Measurements from ENCODE around the gene GATAD2A.

Gene GATAD2A

DNA sequence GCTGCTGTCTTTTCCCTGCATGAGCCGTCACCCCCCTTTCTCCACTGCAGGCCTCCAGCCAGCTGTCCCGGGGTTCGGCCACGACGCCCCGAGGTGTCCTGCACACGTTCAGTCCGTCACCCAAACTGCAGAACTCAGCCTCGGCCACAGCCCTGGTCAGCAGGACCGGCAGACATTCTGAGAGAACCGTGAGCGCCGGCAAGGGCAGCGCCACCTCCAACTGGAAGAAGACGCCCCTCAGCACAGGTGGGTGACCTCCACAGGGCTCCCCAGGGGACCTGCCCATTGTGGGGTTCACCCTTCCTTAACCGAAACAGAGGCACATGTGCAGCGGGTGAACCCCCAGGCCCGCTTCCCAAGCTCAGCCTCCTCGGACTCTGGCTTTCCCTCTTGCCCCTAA lies 96.8 kb downstream of the GATAD2A start:
- no peak overlapping the region for H3K4me3 ChIP-seq (ENCODE audit: low read depth, low read length)
- no peak for DNase-seq (ENCODE audit: low read depth)
- TF ChIP-seq, protein P1, sequence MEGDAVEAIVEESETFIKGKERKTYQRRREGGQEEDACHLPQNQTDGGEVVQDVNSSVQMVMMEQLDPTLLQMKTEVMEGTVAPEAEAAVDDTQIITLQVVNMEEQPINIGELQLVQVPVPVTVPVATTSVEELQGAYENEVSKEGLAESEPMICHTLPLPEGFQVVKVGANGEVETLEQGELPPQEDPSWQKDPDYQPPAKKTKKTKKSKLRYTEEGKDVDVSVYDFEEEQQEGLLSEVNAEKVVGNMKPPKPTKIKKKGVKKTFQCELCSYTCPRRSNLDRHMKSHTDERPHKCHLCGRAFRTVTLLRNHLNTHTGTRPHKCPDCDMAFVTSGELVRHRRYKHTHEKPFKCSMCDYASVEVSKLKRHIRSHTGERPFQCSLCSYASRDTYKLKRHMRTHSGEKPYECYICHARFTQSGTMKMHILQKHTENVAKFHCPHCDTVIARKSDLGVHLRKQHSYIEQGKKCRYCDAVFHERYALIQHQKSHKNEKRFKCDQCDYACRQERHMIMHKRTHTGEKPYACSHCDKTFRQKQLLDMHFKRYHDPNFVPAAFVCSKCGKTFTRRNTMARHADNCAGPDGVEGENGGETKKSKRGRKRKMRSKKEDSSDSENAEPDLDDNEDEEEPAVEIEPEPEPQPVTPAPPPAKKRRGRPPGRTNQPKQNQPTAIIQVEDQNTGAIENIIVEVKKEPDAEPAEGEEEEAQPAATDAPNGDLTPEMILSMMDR (IDR thresholded peaks at IDR 0.05; ENCODE audit: low read depth, low read length) = no peak
- TF ChIP-seq MYC (IDR thresholded peaks at IDR 0.05; ENCODE audit: low read depth, low read length) (no peak), POLR2A (IDR thresholded peaks at IDR 0.05; ENCODE audit: extremely low read depth, insufficient read length) (no peak)
- TF ChIP-seq, protein P2, sequence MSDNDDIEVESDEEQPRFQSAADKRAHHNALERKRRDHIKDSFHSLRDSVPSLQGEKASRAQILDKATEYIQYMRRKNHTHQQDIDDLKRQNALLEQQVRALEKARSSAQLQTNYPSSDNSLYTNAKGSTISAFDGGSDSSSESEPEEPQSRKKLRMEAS (IDR thresholded peaks at IDR 0.05; ENCODE audit: low read depth, low read length) = no peak

DNA sequence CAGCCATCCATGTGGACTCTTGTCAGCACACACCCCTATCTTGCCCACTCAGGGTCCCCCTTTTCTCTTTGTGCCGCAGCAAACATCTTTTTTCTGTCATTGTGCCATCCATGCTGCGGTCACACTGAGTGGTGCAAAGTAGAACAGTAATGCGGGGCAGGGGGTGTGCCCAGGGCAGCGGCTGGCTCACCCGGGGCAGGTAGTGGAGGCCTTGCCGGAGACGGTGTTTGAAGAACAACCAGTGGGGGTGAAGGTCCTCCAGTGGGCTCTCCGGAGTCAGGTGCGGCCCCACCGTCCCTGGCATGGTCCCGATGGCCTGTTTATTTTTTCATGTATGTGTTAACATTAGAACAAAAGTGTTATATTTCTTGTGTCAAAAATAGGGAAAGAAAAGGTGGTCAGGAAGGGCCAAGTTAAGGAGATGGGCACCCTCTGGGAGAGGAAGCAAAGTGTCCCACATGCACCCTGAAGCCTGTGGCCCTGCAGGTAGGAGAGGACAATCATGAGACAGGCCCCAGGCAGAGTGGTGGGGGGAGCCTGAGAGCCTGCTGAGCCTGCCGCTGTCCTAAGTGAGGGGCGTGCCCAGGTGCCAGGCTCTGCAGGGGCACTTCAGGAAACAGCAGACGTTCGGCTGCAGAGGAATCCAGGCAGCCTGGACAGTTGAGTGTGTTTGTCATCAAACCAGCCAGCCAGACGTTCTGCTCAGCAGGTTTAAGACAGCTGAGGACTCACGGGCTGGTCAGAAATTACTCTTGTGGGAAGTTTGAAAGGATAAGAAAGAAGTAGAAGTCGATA lies 97.5 kb downstream of the GATAD2A start:
- no peak overlapping the region for H3K4me3 ChIP-seq (ENCODE audit: low read depth, low read length)
- TF ChIP-seq POLR2A (IDR thresholded peaks at IDR 0.05; ENCODE audit: extremely low read depth, insufficient read length) = no peak
- no peak for DNase-seq (ENCODE audit: low read depth)

DNA sequence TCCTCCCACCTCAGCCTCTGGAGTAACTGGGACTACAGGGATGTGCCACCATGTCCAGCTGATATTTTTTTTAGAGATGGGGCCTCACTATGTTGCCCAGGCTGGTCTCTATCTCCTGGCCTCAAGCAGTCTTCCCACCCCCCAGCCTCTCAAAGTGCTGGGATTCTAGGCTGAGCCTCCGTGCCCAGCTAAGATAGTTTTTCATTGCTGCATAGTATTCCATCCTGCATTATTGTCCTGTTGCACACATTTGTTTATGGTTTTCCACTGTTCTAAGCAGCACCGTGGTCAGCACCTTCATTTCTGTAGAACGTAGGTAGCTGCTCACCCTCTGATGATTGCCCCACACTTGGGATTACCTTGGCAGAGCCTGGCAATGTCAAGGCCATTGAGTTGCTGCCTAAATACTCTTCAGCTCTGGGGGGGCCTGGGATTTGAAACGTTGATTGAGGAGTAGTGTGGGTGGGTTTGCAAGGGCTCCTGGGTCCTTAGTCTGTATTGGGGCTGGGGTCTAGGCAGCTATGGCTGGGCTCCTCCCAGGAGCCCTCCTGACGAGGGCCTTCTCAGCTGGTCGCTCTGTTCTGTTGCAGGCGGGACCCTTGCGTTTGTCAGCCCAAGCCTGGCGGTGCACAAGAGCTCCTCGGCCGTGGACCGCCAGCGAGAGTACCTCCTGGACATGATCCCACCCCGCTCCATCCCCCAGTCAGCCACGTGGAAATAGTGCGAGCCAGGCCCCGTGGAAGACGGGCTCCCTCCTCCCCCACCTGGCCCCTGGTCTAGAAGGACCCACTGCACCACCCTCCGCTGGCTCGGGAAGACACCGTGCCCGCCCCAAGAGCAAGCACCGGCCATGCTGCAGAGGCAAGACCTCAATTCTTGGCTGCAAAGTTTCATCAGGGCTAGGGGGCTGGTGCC lies 99.5 kb downstream of the GATAD2A start:
- no peak for TF ChIP-seq POLR2A (IDR thresholded peaks at IDR 0.05; ENCODE audit: extremely low read depth, insufficient read length)
- TF ChIP-seq, protein P2 (IDR thresholded peaks at IDR 0.05; ENCODE audit: low read depth, low read length) = no peak
- TF ChIP-seq MYC (IDR thresholded peaks at IDR 0.05; ENCODE audit: low read depth, low read length) = no peak
- no peak overlapping the region for H3K4me3 ChIP-seq (ENCODE audit: low read depth, low read length)
- no peak for DNase-seq (ENCODE audit: low read depth)

DNA sequence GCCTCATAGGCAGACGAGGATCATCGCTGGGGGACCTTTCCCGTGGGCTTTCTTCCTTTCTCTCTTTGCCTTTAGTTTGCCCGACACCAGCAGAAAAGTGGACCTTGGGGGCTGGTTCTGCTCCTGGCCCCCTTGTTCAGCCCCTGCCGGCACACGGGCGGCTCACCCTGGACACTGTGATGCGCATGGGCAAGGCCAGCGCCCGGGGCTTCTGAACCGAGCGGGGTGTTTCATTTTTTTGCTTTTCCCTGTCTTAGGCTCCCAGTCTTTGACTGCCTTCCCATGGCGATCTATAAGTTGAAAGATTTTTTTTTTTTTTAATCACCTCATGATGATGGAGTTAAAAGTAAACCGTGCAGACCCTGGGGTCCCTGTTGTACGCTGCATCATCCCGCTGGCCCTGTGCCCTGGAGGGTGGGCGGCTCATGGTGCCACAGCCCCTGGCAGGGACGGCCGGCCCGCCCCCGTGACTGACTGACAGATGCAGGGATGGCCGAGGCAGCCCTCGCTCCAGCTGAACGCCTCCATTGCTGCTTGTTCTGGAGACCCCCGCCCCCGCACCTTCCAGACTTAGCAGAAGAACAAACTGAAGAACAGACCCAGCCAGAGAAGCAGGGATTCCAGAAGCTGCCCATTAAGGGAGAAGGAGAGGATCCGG lies 100.3 kb downstream of the GATAD2A start:
- H3K4me3 ChIP-seq (ENCODE audit: low read depth, low read length) = no peak overlapping the region
- no peak for DNase-seq (ENCODE audit: low read depth)
- no peak for TF ChIP-seq MYC (IDR thresholded peaks at IDR 0.05; ENCODE audit: low read depth, low read length)
- TF ChIP-seq POLR2A (IDR thresholded peaks at IDR 0.05; ENCODE audit: extremely low read depth, insufficient read length) = no peak
- TF ChIP-seq, protein P1 (IDR thresholded peaks at IDR 0.05; ENCODE audit: low read depth, low read length) = no peak
- TF ChIP-seq, protein P2 (IDR thresholded peaks at IDR 0.05; ENCODE audit: low read depth, low read length) = no peak

DNA sequence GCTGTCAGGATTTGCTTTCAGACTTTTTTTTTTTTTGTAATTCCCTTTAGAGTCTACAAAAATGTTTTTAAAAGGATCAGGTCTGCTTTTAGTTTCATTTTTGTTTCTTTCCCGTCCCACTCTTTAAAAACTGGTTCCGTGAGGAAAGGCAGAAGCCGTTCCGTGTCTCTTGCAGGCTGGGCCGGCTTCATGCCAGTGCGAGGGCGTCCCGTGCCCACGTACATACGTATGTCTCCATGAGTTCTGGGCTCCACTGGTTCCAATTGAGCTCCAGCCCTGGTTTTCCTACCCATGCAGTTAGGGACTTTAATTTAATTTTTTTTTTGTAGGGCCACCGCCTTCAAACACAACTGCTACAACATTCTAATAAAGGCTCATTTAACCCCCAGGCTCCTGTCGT lies 101.1 kb downstream of the GATAD2A start:
- TF ChIP-seq POLR2A (IDR thresholded peaks at IDR 0.05; ENCODE audit: extremely low read depth, insufficient read length) (no peak), MYC (IDR thresholded peaks at IDR 0.05; ENCODE audit: low read depth, low read length) (no peak)
- TF ChIP-seq, protein P2 (IDR thresholded peaks at IDR 0.05; ENCODE audit: low read depth, low read length) = no peak
- TF ChIP-seq, protein P1 (IDR thresholded peaks at IDR 0.05; ENCODE audit: low read depth, low read length) = no peak
- H3K4me3 ChIP-seq (ENCODE audit: low read depth, low read length) = no peak overlapping the region

DNA sequence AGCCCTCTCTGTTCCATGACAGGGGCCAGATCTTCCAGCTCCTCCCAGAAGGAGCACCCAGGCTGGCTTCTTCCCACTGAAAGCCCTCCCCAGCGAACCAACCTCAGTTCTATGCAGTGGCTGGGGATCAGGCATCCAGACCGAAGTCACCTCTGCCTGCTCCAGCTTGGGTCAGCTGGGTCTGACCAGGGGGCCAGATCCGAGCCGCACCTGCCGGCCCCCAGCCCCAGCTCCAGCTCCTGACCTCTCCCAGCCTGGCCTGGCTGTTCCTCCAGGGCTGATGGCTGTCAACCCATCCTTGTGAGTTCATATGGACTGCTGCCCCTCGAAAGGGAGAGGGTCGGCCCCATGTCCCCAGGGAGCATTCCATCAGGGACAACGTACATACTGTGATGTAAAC lies 101.9 kb downstream of the GATAD2A start:
- no peak overlapping the region for H3K4me3 ChIP-seq (ENCODE audit: low read depth, low read length)
- DNase-seq (ENCODE audit: low read depth) = no peak
- TF ChIP-seq, protein P1 (IDR thresholded peaks at IDR 0.05; ENCODE audit: low read depth, low read length) = no peak
- no peak for TF ChIP-seq MYC (IDR thresholded peaks at IDR 0.05; ENCODE audit: low read depth, low read length)
- TF ChIP-seq, protein P2 (IDR thresholded peaks at IDR 0.05; ENCODE audit: low read depth, low read length) = no peak
- no peak for TF ChIP-seq POLR2A (IDR thresholded peaks at IDR 0.05; ENCODE audit: extremely low read depth, insufficient read length)

More for the DNA sequence above, 101.1 kb downstream of the GATAD2A start:
- no peak for DNase-seq (ENCODE audit: low read depth)
